SIG-M5 (cell line): ENCODE data around the gene DTWD2.
"Not testable (repeated sequence)": the region's sequence is repeated elsewhere in the genome, so short reads cannot be mapped to it uniquely, and the experiment has no call there.

Source experiments
- DNase-seq: peaks from one replicate; lab custom pipeline; 2025; lab: John Stamatoyannopoulos, UW

DTWD2 gene

DNA sequence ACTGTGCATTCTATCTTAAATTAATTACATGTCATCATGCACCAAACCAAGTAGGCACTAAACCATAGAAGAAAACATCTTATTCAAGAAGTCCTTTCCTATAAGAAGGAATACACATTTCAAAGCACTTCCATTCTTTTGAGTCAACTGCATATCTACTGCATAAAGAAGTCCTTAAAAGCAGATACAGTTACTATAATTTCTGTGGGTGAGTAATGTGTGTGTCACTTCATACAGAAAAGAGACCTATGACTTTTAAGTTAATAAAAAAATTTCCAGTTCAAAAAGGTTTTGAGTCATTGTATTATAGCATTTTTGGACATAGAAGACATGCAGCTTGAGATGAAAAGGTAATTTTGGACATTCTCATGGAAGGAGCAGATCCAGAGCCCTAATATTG is 125.0 kb downstream of the DTWD2 start:
- no peak for DNase-seq

- DNase-seq = no peak
Measured at GRCh38 chr5:118862596-118862995, 125.8 kb downstream of the DTWD2 start.

- DNase-seq = peak; percentile 37
Measured at GRCh38 chr5:118857700-118858099, 130.6 kb downstream of the DTWD2 start.

- no peak for DNase-seq
Measured at GRCh38 chr5:118854819-118855218, 133.5 kb downstream of the DTWD2 start.

DNA sequence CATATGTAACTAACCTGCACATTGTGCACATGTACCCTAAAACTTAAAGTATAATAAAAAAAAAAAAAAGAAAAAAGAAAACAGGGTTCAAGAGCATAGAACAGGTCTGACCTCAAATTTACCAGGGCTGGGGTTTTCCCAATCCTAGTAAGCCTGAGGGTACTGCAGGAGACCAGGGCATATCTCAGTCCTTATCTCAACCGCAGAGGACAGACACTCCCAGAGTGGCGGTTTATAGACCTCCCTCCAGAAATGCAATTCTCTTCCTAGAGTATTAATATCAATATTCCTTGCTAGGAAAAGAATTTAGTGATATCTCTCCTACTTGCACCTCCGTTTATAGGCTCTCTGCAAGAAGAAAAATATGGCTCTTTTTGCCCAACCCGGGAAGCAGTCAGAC is 136.6 kb downstream of the DTWD2 start:
- DNase-seq = not testable (repeated sequence)

DNA sequence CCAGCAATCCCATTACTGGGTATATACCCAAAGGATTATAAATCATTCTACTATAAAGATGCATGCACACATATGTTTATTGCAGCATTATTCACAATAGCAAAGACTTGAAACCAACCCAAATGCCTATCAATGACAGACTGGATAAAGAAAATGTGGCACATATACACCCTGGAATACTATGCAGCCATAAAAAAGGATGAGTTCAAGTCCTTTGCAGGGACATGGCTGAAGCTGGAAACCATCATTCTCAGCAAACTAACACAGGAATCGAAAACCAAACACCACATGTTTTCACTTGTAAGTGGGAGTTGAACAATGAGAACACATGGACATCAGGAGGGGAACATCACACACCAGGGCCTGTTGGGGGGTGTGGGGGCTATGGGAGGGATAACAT is 138.8 kb downstream of the DTWD2 start:
- DNase-seq = not testable (repeated sequence)

GRCh38 chr5:118844351-118844750 is 144.0 kb downstream of the DTWD2 start:
- DNase-seq = no peak

DNA sequence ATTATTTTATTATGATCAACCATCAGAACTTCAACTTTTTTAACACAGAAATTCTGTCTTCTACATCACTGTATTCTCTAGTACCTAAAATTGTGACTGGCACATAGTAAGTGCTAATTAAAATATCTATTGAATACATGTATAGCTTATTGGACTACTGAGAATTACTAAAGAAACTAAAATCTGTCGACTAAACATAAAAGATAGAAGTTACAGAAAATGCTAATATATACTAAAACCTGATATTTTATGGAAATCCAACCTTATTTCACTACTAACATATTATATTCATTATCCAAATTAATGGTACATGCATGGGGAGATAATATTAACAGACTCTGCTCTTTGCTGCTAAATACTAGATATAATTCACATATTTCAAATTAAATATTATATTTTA is 153.6 kb downstream of the DTWD2 start:
- DNase-seq = no peak

DNA sequence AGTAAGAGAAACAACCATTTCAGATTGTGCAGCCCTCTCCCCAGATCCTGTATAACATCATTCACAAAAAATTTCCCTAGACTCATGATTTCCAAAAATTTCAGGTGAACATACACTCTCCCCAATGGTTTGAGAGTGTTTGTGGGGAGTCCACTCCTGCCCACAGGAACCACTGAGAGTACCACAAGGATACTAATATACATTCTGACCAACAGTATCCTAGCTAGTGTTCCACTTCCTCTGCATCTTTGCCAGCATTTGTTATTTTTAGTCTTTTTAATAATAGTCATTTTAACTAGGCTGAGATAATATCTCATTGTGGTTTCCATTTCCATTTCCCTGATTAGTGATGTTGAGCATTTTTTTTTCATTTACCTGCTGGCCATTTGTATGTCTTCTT is 155.4 kb downstream of the DTWD2 start:
- DNase-seq = no peak

DNA sequence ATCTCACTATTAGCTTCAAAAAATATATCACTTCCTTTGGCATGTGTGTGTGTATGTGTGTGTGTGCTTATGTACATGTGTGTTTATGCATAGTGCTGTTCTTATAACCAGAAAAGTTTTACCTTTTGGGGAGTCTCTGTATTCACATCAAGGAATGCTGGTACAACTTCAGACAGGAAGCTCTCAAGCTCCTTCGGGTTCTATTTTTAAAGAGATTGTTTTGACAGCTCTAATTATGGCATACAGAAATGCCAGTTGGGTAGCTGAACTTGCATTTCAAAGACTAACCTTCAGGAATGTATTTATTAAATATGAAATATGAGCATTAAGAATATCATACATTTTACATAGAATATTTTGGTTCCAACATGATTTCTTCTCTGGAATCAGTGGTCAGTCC is 163.1 kb downstream of the DTWD2 start:
- no peak for DNase-seq

DNA sequence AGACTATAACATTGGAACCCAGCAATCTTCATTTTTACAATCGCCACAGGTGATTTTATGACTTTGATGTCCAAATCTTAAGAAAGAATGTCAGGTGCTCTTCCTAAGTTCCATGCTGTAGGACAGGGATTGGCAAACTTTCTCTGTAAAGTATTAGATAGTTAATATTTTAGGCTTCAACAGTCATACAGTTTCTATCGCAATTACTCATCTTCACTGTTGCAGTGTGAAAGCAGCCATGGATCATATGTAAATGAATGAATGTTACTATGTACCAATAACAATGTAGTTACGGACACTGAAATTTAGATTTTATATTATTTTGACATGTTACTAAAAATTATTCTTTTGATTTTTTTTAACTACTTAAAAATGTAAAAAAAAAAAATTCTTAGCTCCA is 169.7 kb downstream of the DTWD2 start:
- no peak for DNase-seq

- no peak for DNase-seq
Measured at GRCh38 chr5:118808441-118808840, 179.9 kb downstream of the DTWD2 start.

DNA sequence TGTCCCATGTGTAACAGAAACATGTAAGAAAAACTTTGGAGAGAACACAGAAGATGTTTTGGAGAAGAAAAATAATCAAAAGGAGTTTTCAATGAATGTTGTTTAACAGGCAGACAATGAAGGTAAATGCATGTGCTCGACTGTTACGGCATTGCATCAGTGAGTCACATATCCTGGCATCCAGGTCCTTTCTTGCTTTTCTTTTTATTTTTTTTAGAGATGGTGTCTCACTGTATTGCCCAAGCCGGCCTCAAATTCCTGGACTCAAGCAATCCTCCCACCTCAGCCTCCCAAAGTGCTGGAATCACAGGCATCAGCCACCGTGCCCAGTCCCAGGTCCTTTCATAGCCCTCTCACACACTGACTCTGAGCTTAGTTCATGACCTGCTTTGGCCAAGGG is 181.8 kb downstream of the DTWD2 start:
- DNase-seq = no peak

DNA sequence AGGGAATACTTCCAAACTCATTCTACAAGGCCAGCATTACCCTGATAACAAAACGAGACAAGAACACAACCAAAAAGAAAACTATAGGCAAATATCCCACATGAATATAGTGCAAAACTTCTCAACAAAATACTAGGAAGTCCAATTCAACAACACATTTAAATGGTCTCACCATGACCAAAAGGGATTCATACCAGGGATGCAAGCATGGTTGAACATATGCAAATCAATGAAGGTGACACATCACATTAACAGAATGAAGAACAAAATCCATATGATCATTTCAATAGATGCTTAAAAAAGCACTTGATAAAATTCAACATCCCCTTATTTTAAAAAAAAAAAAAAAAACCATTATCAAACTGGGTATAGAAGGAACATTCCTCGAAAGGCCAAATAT is 186.0 kb downstream of the DTWD2 start:
- DNase-seq = no peak

DNA sequence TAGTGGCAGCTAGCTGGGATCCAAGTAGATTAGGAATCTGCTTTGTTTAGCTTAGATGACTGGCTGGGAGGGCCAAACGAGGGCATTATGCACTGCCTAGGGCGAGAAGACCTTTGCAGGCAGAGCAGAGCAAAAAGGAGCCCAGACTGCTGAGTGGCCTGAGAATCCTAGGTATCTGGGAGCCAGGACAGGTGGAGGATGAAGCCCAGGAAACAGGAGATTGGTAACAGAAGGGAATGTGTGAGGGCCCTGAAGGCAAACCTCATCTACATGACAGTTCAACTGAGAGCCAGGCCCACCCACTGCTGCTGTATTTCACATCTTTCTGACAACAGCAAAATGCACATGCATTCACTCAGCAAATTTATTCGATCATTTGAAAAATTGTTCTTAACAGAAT is 192.3 kb downstream of the DTWD2 start:
- DNase-seq = no peak

DNA sequence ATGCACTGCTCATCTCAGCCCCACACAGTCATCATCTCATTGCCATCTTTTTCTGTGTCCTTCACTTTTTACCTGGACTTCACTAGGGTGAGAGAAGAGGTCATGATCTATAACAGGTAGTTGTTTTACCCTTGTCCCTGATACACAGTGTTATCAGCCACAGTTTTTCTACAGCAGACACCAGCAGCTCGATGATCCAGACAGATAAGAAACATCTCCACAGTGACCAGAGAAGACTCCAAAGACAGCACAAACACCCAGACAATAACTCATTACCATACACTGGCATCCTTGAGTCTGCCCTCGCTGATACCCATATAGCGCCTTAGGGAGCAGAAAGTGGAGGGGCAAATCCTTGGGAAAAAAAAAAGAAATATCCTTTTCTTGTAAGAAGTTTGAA is 194.1 kb downstream of the DTWD2 start:
- DNase-seq = no peak

- DNase-seq = no peak
Measured at GRCh38 chr5:118793652-118794051, 194.7 kb downstream of the DTWD2 start.

- DNase-seq = no peak
Measured at GRCh38 chr5:118793091-118793490, 195.3 kb downstream of the DTWD2 start.

- DNase-seq = no peak
Measured at GRCh38 chr5:118791926-118792734, 196.2 kb downstream of the DTWD2 start.

DNA sequence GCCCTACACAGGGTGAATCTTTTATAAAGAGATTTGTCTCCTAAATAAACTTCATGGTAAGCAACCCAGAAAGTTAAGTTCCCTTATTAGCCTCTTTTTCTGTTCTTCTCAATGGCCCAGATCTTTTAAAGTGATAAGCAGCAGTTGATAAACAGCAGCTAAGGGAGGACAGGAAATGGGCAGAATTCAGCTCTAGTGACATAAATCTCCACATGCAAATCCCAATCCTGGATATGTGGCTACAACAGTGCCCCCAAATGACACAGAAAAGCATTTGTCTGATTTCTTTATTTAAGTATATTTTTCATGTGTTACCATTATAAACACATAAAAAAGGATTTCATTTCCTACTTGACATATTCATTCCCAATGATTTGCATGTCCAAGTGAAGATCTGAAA is 199.0 kb downstream of the DTWD2 start:
- DNase-seq = no peak

GRCh38 chr5:118788351-118788750 is 200.0 kb downstream of the DTWD2 start:
- no peak for DNase-seq
